ENCODE data around the gene MARCHF2.

The MARCHF2 gene

GRCh38 chr19:8473648-8474476 lies 60.8 kb downstream of the MARCHF2 start:
- TF ChIP-seq ZFP3 (CRISPR knock-in tag; IDR thresholded peaks at IDR 0.05) (no peak), ZFP30 (CRISPR knock-in tag; IDR thresholded peaks at IDR 0.05) (no peak), OSR1 (CRISPR knock-in tag; IDR thresholded peaks at IDR 0.05) (no peak), BACH2 (CRISPR knock-in tag; IDR thresholded peaks at IDR 0.05; ENCODE audit: borderline replicate concordance) (no peak), ZNF70 (CRISPR knock-in tag; IDR thresholded peaks at IDR 0.05) (no peak), ZC3H10 (CRISPR knock-in tag; IDR thresholded peaks at IDR 0.05) (no peak), TOX (CRISPR knock-in tag; IDR thresholded peaks at IDR 0.05; ENCODE audit: borderline replicate concordance) (no peak), ZNF8 (CRISPR knock-in tag; IDR thresholded peaks at IDR 0.05) (no peak), GLIS3 (CRISPR knock-in tag; IDR thresholded peaks at IDR 0.05) (no peak)
- no peak for ATAC-seq

- no peak for ATAC-seq
- TF ChIP-seq GLIS3 (CRISPR knock-in tag; IDR thresholded peaks at IDR 0.05) = no peak
- TF ChIP-seq ZC3H10 (CRISPR knock-in tag; IDR thresholded peaks at IDR 0.05) = no peak
- TF ChIP-seq ZNF70 (CRISPR knock-in tag; IDR thresholded peaks at IDR 0.05) = no peak
- no peak for TF ChIP-seq ZNF8 (CRISPR knock-in tag; IDR thresholded peaks at IDR 0.05)
- TF ChIP-seq BACH2 (CRISPR knock-in tag; IDR thresholded peaks at IDR 0.05; ENCODE audit: borderline replicate concordance) = no peak
- TF ChIP-seq ESRRG (CRISPR knock-in tag; IDR thresholded peaks at IDR 0.05) = no peak
- no peak for TF ChIP-seq TCF4 (CRISPR knock-in tag; IDR thresholded peaks at IDR 0.05; ENCODE audit: borderline replicate concordance)
- no peak for TF ChIP-seq PPARA (CRISPR knock-in tag; IDR thresholded peaks at IDR 0.05; ENCODE audit: borderline replicate concordance)
- TF ChIP-seq PATZ1 (CRISPR knock-in tag; IDR thresholded peaks at IDR 0.05; ENCODE audit: borderline replicate concordance) = no peak
- no peak for TF ChIP-seq CSRNP3 (CRISPR knock-in tag; IDR thresholded peaks at IDR 0.05)
- TF ChIP-seq ZFP30 (CRISPR knock-in tag; IDR thresholded peaks at IDR 0.05) = no peak
Measured at GRCh38 chr19:8475005-8475404, 61.9 kb downstream of the MARCHF2 start.

GRCh38 chr19:8476524-8476923 lies 63.4 kb downstream of the MARCHF2 start:
- TF ChIP-seq POU6F1 (CRISPR knock-in tag; IDR thresholded peaks at IDR 0.05; ENCODE audit: borderline replicate concordance, low read depth) (no peak), GLIS3 (CRISPR knock-in tag; IDR thresholded peaks at IDR 0.05) (no peak), SNAI2 (CRISPR knock-in tag; IDR thresholded peaks at IDR 0.05) (no peak), OSR1 (CRISPR knock-in tag; IDR thresholded peaks at IDR 0.05) (no peak), CSDC2 (CRISPR knock-in tag; IDR thresholded peaks at IDR 0.05) (no peak), PPARA (CRISPR knock-in tag; IDR thresholded peaks at IDR 0.05; ENCODE audit: borderline replicate concordance) (no peak), ISL1 (CRISPR knock-in tag; IDR thresholded peaks at IDR 0.05) (no peak), BACH2 (CRISPR knock-in tag; IDR thresholded peaks at IDR 0.05; ENCODE audit: borderline replicate concordance) (no peak), ZNF565 (CRISPR knock-in tag; conservative IDR thresholded peaks at IDR 0.05; ENCODE audit: low read depth) (no peak), CREB5 (CRISPR knock-in tag; IDR thresholded peaks at IDR 0.05; ENCODE audit: low read depth) (no peak), TSHZ2 (CRISPR knock-in tag; IDR thresholded peaks at IDR 0.05) (no peak), TOX (CRISPR knock-in tag; IDR thresholded peaks at IDR 0.05; ENCODE audit: borderline replicate concordance) (no peak), RARB (CRISPR knock-in tag; IDR thresholded peaks at IDR 0.05) (no peak), ZC3H10 (CRISPR knock-in tag; IDR thresholded peaks at IDR 0.05) (no peak), CSRNP3 (CRISPR knock-in tag; IDR thresholded peaks at IDR 0.05) (no peak), ZNF70 (CRISPR knock-in tag; IDR thresholded peaks at IDR 0.05) (no peak), ESRRG (CRISPR knock-in tag; IDR thresholded peaks at IDR 0.05) (no peak), ZFP30 (CRISPR knock-in tag; IDR thresholded peaks at IDR 0.05) (no peak)
- no peak for ATAC-seq
